GM18505 (cell line): ENCODE measurements around the gene CAMTA2.

Source experiments
- ATAC-seq: cut with Tn5 transposase; IDR thresholded peaks from one replicate; pipeline ENCODE4 v1.9.1; 2021; ENCODE audit not compliant: unreplicated experiment
- POLR2A ChIP-seq: IDR thresholded peaks from 4 replicates; pipeline ENCODE4 v1.6.1; 2011; ENCODE audit warnings: borderline replicate concordance; ENCODE audit not compliant: insufficient read depth, insufficient read length; ENCODE audit errors: extremely low read depth

CAMTA2 gene

DNA sequence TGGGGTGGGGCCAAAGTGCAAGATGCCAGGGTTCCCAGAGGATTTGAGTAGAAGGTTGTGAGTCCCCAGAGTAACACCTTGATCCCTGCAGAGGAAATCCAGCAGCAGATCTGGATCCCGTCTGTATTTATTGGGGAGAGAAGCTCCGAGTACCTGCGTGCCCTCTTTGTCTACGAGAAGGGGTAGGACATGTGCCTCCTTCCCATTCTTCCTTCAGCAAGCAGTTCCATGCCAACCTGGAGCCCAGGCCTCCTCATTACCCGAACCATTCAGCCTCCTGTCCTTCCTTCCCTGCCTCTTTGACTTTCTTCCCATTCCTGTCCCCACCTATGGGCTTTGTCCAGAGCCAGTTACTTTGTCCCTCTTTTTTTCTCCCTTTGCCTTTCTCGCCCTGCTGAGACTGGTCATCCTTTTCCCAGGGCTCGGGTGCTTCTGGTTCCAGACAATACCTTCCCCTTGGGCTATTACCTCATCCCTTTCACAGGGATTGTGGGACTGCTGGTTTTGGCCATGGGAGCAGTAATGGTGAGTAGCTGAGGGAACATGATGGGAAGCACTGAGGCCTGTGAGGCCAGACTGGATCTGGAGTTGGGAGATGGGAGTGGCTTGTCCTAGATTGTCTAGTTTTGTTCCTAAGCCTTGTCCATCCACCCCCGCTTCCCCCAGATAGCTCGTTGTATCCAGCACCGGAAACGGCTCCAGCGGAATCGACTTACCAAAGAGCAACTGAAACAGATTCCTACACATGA, 44.5 kb downstream of the CAMTA2 start:
- no peak for ATAC-seq
- TF ChIP-seq POLR2A: no peak

DNA sequence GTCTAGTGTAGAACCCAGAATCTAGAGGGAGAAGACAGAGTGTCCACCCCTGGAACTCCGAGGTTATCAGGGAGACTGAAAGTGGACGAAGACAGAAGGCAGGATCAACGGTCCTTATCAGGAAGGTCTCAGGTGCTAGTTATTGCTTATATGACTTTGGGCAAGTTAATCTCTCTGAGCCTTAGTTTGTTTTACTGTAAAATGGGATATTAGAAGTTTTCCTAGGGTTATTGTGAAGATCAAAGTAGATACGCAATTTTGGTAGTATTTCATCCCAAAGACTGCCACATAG, 46.2 kb downstream of the CAMTA2 start:
- no peak for ATAC-seq
- no peak for TF ChIP-seq POLR2A

DNA sequence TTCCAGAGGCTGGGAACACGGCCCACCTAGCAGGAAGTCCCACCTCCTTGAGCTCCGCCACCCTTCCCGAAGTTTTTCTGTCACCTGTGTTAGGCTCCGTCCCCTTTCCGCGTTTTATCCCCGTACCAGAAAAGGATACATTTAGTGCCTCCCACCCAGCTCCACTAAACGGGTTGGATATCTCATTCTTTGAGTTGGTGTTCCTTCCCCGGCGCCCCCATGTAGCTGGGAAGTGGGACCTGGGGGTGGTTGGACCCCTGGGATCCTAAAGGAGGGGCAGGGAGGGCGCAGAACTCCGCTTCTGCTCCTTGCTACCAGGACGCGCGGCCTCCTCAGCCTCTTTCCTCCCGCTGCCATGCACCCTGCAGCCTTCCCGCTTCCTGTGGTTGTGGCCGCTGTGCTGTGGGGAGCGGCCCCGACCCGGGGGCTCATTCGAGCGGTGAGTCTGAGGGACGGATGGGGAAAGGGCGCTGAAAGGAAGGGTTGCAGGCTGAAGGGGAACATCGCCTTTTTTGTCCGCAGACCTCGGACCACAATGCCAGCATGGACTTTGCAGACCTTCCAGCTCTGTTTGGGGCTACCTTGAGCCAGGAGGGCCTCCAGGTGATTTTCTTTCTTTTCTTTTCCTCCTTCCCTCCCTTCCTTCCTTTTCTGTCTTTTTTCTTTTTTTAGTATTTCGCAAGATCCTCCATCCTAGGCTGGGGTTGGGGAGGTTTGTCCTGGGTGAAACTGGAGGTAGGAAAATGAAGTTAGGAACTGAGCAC, 46.7 kb downstream of the CAMTA2 start:
- no peak for ATAC-seq
- TF ChIP-seq POLR2A: no peak

DNA sequence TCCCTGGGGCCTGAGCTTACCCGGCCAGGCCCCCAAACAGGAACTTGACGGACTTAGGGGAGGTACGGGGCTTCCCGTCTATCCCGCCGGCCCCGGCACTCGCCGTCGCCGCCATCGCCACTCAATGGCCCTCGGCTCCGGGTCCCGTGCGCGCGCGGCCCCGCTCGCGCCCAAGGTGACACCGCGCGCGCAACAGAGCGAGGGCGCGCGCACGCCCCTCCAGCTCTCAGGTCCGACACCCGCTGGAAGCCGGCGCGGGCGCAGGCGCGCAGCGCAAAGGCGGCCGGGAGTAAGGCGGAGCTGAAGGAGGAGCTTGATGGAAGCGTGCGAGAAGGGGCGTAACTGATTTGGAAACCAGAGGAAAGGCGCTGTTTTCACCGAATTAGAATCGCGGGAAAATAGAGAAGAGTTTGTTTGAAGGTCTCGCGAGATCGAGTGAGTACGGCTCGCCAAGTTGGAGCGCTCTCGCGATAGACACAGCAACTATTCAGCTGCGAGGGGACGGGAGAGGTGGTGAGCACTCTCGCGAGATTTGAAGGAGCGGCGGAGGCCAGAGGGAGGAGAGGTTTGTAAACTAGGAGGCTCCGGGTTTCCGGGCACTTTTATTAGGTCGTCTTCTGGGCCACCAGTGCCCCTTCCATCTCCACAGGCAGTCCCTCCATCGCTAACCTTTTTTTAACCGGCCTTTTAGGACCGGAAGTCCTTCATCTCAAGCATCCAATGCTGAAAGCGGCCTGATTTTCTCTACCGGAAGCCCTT, 47.5 kb downstream of the CAMTA2 start, which contains the start of the genes RNF167 and SLC25A11:
RNF167 (plus strand) TSS at position 473 of the 759 bp plus-strand sequence. CDS start 642 bp downstream, outside the sequence.
SLC25A11 (minus strand) TSS at position 251 of the 759 bp plus-strand sequence; CDS start at position 115, 136 bp downstream.
- TF ChIP-seq POLR2A: peak; percentile 90

DNA sequence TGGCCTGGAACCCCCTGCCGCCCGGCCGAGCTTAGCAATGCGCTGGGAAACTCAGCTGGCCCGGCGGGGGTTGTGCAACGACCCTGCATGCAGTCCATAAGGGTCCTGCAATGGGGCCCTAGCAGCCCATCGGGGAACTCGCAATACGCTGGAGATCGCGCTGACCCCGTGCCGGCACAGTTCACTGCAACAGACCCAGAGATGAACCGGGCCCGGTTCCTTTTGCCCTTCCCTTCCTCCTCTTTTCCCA, 48.0 kb downstream of the CAMTA2 start:
- ATAC-seq: peak; percentile 12

More for the DNA sequence above, 47.5 kb downstream of the CAMTA2 start, which contains the start of the genes RNF167 and SLC25A11:
- ATAC-seq: peak; percentile 64

DNA sequence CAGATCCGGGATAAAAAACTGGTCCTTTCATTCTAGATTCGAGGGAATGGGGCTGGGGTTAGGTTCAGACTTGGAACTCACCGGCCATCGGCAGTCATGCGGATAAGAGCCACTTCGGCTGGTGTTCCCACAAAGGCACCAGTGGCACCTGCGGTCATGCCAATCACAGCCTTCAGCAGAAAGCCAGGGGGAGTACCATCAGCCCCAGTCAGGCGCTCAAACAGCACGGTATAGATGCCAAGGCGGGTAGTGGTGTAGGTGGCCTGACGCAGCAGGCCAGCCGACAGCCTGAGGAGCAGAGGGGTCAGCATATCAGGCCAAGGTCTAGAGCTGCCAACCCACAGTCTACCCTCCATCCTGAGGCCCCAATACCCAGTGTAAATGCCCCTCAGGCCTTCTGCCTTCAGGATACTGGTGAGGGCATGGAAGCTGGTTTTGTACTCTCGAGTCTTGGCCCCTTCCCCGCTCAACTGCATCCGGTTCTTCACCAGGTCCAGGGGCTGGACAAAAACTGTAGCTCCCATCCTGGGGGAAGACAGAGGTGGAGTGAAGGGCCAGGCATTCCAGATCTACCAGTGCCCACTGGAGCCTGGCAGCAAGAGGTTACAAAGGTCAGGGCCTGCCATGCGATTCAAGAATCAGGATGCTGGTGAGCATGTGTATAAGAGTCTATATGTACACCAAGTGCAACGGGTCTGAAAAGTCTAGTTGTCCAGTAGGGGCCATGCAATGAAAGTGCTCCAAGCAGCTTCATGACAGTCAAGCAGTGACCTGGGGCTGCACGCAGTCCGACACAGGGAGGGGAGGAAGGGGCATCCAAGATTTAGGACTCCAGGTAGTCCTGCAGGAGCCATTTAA, 48.6 kb downstream of the CAMTA2 start:
- ATAC-seq: no peak
- TF ChIP-seq POLR2A: no peak

More for the DNA sequence above, 48.0 kb downstream of the CAMTA2 start:
- TF ChIP-seq POLR2A: no peak

DNA sequence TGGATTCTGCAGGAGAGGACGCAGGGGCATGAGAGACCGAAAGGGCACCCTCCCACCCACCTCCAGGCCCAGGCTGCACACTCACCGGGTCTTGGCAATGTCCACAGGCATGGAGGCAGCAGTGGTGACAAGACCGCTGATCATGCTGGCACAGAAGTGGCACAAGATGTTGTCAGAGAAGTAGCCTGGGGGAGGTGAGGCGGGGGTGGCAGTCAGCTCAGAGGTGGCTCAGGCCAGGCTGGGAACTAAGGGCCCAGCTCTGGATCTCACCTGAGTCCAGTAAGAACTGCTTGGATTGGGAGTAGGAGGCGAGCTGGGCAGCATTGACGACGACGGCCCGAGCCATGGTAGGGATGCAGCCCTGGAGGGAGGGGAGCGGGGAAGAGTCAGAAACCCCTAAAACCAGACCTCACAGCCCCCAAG, 49.4 kb downstream of the CAMTA2 start:
- ATAC-seq: no peak

DNA sequence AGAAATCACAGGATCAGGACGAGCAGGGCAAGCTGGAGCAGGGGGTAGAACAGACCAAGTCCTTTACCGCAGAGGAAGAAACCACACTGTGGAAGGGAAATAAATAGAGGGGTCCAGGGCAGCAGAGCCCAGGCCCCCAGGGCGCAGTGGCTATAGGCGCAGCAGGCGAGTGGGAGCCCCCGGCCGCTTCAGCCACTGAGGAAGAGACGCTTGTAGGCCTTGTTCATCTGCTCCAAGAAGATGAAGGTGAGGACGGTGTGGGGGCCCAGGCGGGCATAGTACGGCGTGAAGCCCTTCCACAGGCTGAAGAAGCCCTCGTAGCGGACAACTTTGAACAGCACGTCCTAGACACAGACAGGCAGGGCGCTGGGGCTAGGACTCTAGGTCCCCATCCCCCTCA, 49.9 kb downstream of the CAMTA2 start:
- TF ChIP-seq POLR2A: no peak
- ATAC-seq: no peak

More for the DNA sequence above, 49.4 kb downstream of the CAMTA2 start:
- TF ChIP-seq POLR2A: no peak

DNA sequence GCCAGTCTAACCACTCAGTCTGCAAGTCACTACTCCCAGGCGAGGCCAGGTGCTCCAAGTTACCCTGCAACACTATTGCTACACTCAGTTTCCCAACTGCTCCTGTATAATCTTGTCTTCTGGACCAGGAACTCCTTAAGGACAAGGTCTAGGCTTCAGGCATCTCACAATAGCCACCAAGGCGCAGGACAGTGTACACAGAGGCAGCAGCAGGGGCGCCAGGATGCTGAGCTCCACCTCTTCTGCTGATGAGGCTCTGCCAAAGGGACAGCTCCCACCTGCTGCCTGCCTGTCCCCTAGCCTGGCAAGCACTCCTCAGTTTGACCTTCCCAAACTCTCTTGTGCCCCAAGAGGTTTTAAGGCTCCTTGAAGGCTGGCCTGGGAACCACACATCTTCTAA, 51.0 kb downstream of the CAMTA2 start:
- TF ChIP-seq POLR2A: no peak

DNA sequence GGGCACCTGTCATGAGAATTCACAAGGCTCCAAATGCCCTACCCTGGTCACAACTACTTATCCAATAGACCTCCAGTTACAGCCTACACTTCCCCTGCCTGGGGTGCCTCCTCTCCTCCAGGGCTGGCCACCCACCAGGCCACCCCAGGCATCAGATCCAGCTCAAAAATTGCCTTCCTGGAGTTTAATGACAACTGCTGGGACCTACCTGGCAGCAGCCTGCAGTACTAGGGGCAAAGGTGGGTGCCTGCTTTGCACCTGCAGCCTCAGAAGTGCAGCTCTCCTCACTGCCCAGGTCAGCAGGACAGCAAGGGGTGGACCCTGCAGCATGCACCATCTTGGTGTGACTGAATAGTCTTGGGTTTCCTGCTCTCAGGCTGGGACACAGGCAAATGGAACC, 51.8 kb downstream of the CAMTA2 start:
- no peak for ATAC-seq

More for the DNA sequence above, 51.0 kb downstream of the CAMTA2 start:
- no peak for ATAC-seq

DNA sequence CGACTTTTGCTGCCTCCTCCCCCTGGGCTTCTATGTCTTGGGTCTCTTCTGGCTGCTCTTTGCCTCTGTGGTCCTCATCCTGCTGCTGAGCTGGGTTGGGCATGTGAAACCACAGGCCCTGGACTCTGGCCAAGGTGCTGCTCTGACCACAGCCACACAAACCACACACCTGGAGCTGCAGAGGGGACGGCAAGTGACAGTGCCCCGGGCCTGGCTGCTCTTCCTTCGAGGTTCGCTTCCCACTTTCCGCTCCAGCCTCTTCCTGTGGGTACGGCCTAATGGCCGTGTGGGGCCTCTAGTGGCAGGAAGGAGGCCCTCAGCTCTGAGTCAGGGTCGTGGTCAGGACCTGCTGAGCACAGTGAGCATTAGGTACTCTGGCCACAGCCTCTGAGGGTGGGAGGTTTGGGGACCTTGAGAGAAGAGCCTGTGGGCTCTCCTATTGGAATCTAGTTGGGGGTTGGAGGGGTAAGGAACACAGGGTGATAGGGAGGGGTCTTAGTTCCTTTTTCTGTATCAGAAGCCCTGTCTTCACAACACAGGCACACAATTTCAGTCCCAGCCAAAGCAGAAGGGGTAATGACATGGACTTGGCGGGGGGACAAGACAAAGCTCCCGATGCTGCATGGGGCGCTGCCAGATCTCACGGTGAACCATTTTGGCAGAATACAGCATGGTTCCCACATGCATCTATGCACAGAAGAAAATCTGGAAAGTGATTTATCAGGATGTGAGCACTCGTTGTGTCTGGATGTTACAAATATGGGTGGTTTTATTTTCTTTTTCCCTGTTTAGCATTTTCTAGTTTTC, 53.1 kb downstream of the CAMTA2 start:
- ATAC-seq: no peak
- no peak for TF ChIP-seq POLR2A

More for the DNA sequence above, 51.8 kb downstream of the CAMTA2 start:
- no peak for TF ChIP-seq POLR2A

DNA sequence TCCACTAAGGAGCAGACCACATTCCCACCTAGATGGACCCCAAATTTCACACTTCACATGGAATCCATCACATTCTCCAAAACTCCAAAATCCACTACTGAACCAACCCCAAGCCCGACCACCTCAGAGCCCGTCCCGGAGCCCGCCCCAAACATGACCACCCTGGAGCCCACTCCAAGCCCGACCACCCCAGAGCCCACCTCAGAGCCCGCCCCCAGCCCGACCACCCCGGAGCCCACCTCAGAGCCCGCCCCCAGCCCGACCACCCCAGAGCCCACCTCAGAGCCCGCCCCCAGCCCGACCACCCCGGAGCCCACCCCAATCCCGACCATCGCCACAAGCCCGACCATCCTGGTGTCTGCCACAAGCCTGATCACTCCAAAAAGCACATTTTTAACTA, 53.8 kb downstream of the CAMTA2 start:
- no peak for ATAC-seq
- no peak for TF ChIP-seq POLR2A
